GM18498 (cell line): ENCODE measurements around the gene NEK11.

Source experiments
- ATAC-seq: cut with Tn5 transposase; IDR thresholded peaks from one replicate; pipeline ENCODE4 v1.9.1; 2021; ENCODE audit warnings: mild to moderate bottlenecking, moderate library complexity; ENCODE audit not compliant: unreplicated experiment

NEK11 gene, protein sequence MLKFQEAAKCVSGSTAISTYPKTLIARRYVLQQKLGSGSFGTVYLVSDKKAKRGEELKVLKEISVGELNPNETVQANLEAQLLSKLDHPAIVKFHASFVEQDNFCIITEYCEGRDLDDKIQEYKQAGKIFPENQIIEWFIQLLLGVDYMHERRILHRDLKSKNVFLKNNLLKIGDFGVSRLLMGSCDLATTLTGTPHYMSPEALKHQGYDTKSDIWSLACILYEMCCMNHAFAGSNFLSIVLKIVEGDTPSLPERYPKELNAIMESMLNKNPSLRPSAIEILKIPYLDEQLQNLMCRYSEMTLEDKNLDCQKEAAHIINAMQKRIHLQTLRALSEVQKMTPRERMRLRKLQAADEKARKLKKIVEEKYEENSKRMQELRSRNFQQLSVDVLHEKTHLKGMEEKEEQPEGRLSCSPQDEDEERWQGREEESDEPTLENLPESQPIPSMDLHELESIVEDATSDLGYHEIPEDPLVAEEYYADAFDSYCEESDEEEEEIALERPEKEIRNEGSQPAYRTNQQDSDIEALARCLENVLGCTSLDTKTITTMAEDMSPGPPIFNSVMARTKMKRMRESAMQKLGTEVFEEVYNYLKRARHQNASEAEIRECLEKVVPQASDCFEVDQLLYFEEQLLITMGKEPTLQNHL

GRCh38 chr3:131026321-131027151 is at the start of gene NEK11, which contains the start of gene ASTE1:
TSS of gene NEK11 (plus strand) at chr3:131026877. CDS start at chr3:131029709, 2,832 bp downstream.
TSS of gene ASTE1 (minus strand) at chr3:131026825. CDS start at chr3:131025306, 1,519 bp downstream.
- ATAC-seq, result peak; percentile 99

GRCh38 chr3:130979117-130979516 is 47.6 kb upstream of the NEK11 start:
- no peak for ATAC-seq

DNA sequence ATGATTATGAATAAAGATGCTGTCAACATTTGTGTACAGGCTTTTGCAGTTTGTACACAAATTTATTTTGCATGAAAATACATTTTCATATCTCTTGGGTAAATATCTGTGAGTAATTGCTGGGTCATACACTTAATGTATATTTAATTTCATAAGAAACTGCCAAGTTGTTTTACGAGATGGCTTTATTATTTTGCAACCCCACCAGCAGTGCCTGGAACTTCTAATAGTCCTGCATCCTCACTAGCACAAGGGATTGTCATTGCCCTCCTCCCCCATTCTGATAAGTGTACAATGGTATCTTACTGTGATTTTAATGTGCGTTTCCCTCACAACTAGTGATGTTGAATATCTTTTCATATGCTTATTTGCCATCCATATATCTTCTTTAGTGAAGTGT is 45.2 kb upstream of the NEK11 start:
- no peak for ATAC-seq

DNA sequence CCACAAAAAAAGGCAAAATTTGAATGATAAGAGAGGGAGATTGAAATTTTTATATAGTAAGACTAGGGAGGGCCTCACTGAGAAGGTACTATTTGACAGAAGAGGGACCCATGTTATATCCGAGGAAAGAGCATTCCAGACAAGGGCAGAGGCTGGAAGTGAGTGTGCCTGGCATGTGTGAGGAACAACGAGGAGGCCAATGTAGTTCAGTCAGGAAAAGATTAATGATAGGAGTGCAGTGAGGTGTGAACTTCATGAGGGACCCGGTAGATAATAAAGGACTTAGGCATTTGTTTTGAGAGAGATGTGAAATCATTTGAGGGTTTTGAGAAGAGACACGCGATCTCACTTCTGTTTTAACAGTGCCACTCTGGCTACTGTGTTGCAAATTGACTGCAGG is 36.4 kb upstream of the NEK11 start:
- ATAC-seq, result no peak

- no peak for ATAC-seq
Observed at GRCh38 chr3:130991126-130991525, 35.6 kb upstream of the NEK11 start.

GRCh38 chr3:130992344-130992743 is 34.3 kb upstream of the NEK11 start:
- no peak for ATAC-seq

DNA sequence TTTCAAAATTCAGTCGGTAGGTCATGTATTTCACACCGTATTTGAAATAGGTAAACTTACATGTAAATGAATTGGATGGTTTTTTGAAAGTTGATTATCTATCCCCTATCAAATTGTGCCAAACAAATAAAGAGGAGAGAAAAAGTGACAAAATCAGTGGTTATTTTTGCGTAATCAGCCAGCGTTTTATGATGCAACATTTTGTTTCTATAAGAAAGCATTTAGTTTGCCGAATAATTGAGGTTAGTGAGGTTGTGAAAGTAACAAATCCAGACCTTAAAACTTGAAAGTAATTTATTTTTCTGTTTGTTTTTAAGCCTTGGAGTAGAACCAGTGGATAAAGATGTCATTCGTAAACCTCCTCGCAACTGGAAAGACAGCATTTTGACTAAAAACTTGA is 29.4 kb upstream of the NEK11 start:
- no peak for ATAC-seq

GRCh38 chr3:131001071-131001470 is 25.6 kb upstream of the NEK11 start:
- no peak for ATAC-seq

DNA sequence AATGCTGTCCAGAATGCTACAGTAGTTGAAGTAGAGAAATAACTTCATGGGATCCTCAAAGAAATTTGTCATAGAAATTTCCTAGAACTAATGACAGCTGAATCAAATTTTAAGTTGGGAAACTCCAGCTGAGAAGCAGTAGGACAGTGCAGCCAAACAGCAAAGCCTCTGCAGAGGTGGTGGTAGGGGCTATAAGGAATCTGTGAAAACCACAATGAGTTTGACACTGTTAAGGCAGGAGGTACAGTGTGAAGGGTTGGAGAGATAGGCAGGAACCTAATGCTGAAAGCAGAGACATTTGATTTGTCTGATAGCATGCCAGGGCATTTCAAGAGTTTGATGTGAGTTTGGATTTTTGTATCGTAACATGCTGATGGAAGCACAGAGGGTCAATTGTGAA is 22.1 kb upstream of the NEK11 start:
- no peak for ATAC-seq

- ATAC-seq, result no peak
Observed at GRCh38 chr3:131007256-131007655, 19.4 kb upstream of the NEK11 start.

DNA sequence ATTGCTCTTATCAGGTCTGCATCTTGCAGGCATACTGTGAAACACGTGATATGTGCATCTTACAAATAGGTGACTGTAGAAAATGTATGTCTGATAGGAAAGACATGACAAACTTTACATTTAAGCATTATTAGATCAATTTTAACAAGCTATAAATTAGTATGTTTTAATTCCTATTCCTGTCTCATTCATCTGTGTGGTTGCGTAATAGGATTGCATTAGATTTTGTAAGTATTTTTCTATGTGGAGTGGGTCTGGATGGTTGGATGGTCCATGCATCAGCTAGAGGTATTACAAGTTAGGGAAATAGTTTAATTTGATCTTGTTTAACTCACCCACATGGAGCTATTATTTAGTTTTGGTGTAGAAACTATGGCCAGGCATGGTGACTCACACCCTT is 18.9 kb upstream of the NEK11 start:
- ATAC-seq, result no peak

- ATAC-seq, result no peak
Observed at GRCh38 chr3:131008326-131008725, 18.4 kb upstream of the NEK11 start.

DNA sequence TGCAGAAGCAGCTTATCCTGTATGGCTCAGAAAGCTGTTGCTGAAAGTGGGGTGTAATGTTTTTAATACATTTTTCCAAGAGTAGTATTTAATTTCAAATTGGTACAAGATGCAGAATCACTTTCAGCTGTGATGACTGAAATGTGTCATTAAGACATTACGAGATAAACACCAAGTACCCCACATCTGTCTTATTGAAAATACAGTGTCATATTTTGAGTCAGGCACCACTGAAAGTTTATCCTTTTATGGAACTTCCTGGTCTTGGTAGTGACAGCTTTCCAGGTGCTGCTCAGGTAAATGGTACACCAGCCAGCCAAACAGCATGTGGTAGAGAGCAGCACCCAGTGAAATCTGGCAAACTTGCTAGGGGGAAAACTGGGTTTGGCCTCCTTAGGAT is 17.0 kb upstream of the NEK11 start:
- ATAC-seq, result no peak

DNA sequence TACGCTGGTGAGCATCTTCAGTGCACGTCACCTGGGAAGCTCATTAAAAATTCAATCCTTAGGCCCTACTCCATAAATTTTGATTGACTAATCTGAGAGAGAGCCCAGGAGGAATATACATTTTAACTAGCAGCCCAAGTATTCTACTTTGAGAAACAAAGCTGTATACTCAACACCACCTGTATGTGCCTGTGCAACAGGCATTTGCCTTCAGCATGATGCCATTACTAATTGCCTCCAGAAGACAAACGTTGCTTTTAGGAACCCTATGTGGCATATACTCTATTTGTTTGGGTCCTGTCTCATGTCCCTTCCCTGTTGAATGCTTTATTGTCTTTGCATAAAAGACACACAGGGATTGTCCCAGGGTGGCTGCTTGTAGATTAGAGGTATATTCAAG is 7.7 kb upstream of the NEK11 start:
- ATAC-seq, result no peak

GRCh38 chr3:131020122-131020693 is 6.5 kb upstream of the NEK11 start:
- ATAC-seq, result no peak

DNA sequence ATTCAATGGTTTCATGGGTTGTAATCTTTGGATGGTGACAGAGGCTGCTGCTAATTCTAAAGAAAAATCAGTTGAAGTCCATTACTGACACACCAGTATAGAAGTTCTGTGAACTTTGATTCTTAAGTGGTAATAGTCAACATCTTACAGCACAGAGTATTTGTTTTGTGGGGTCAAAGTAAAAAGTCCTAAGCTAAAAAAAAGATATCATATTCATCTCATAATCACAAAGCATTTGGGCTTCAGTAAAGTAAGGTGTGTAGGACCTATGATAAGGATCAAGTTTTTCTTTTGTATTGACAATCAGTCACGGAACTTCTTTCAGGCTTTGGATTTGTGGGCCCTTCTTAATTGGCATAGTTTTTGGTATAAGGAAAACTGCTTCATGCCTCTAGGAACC is 1.1 kb upstream of the NEK11 start:
- ATAC-seq, result no peak

- ATAC-seq, result no peak
Observed at GRCh38 chr3:131028844-131029243, 2.2 kb downstream of the NEK11 start.

DNA sequence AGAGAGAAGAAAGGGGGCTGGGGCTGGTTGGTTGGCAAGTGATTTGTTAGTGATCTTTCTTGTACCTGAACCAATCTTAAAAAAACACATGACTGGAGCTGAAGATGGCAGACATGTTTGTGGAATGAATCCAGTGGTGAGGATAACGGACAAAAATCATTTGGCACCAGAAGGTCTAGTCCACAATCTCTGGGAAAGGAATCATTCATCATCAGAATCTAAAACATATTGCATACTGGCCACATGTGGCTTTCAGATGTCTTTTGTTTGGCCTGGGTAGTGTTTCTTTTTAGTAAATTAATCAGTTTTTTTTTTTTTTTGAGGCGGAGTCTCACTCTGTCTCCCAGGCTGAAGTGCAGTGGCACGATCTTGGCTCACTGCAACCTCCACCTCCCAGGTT is 5.0 kb downstream of the NEK11 start:
- ATAC-seq, result no peak

GRCh38 chr3:131033480-131034080 is 6.9 kb downstream of the NEK11 start:
- ATAC-seq, result peak; percentile 74

DNA sequence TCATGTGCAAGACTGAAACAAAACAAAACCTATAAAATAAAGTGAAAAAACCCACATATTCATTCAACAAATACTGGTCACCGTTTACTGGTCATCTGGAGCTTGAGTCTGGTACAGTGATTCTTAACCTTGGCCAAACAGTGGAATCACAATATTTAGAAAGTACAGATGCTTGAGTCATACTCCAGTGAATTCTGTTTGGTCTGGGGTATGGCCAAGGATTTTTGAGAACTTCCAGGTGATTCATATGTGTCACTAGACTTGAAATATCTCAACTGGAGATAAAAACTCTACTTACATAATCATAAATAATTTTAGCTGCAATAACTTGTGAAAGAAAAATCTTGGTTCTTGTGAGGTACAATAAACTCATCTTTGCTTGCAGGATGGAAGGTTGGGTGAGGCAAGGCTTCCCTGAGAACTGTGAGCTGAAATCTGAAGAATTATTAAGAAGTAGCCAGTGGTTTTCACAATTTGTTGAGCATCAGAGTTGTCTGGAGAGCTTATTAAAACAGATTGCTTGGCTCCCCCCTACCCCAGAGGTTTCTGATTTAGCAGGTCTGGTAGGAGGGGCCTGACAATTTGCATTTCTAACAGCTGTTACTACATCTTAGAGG is 9.6 kb downstream of the NEK11 start:
- no peak for ATAC-seq
